ENCODE measurements around the gene SAMD11.

- no peak for TF ChIP-seq POLR2A (IDR thresholded peaks at IDR 0.05)
- TF ChIP-seq CTCF (IDR thresholded peaks at IDR 0.05): no peak
These were observed 11.6 kb upstream of the SAMD11 start for GRCh38 chr1:911875-912739.
